ENCODE measurements around the gene DYSF. TPM values are rescaled to one million over a fixed set of nuclear protein-coding genes. Genes with fewer than 3 reads are reported as not detected.
A peak's percentile ranks its signal among the peaks of the same experiment; 100 is the strongest.

Gene DYSF
- total RNA-seq, 4 donors from 2014 or later: 0.93 to 3.2 (median 2.8) TPM

DNA sequence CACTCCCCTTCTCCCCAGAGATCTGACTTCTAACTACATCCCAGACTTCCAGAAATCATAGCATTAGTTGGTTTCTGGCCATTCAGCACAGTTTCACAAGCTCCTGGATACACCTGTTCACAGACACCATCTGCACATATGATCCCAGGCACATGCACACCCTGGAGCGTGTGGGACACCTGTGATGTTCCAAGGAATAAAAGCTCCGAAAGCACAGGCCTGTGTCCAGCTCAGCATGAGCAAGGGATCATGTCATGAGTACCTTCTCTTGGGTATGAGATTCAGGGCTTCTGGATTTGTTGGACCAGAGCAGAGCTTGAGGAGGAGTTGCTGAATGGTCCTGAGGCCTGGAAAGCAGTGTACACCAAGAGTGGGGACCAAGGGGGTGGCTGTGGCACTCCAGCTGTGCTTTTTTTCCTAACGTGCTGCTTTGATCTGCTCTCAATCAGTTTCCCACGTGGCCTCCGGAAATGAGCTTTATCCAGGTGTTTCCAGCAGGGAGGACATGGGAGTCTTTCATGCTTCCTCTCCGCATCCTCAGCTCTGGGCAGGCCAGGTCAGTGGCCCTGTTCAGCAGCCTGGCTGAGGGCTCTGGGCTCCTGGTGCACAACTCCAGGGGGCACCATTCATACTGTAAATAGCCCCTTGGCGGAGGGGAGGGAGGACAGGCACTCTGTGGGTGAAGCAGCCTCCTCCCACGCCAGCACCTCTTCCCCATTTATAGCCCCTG lies 1.8 kb downstream of the DYSF start:
- 71 to 80% methylated on average over 8 of the region's 8 CpGs for WGBS, 2 donors
- TF ChIP-seq, protein P1, sequence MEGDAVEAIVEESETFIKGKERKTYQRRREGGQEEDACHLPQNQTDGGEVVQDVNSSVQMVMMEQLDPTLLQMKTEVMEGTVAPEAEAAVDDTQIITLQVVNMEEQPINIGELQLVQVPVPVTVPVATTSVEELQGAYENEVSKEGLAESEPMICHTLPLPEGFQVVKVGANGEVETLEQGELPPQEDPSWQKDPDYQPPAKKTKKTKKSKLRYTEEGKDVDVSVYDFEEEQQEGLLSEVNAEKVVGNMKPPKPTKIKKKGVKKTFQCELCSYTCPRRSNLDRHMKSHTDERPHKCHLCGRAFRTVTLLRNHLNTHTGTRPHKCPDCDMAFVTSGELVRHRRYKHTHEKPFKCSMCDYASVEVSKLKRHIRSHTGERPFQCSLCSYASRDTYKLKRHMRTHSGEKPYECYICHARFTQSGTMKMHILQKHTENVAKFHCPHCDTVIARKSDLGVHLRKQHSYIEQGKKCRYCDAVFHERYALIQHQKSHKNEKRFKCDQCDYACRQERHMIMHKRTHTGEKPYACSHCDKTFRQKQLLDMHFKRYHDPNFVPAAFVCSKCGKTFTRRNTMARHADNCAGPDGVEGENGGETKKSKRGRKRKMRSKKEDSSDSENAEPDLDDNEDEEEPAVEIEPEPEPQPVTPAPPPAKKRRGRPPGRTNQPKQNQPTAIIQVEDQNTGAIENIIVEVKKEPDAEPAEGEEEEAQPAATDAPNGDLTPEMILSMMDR (IDR thresholded peaks at IDR 0.05): no peak
- no peak for TF ChIP-seq POLR2A (IDR thresholded peaks at IDR 0.05)
- no peak overlapping the region for H3K4me3 ChIP-seq (ENCODE audit: low read depth, poor library complexity, severe bottlenecking)

DNA sequence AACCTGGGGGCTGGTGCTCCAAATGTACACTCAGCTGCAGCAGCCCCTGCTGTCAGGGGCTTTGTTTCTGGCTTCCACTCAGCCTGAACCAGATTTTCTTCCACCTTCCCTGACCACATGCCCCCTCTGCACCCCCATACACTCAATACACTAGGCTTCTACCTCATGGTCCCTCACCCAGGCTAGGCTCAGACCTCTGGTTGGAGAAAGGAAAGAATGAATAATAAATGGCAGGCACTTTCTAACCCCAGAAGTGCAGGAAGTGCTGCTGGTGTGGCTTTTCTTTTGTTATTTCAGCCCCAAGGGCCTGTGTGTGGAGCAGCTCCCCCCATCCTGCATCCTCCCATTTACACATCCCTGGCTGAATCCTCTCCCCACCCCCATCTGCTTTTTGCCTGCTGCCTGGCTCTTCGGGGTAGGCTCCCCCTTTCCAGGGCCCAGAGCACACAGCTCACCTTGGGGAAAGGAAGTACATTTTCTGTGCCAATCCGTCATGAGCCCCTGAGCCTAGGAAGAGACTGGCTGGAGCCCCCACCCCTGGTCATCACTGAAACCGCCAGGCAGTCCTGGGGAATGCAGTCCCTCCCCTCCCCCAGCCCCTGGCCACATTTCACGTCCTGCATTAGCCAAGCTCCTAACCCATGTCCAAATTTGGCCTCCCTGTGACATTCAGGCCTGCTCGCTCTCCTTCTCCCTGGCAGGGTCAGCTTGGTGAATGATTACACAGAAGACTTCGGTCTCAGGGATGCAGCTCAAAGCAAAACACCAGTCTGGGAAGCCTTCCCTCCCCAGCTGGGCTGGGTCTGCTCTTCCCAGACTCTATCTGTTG lies 2.6 kb downstream of the DYSF start:
- H3K4me3 ChIP-seq (ENCODE audit: low read depth, poor library complexity, severe bottlenecking): no peak overlapping the region
- intact Hi-C loops (cut with DNase I; ENCODE audit: low total_unique reads): no loop called here
- 66 to 68% methylated on average over 6 of the region's 6 CpGs for WGBS, 2 donors
- peak in 1 of 2 donors; percentile 76 for DNase-seq (ENCODE audit: low spot score in 2 of 2)
- TF ChIP-seq POLR2A (IDR thresholded peaks at IDR 0.05): no peak
- TF ChIP-seq, protein P1 (IDR thresholded peaks at IDR 0.05): no peak

More for the DNA sequence above, 1.8 kb downstream of the DYSF start:
- DNase-seq (ENCODE audit: low spot score in 2 of 2): peak in 1 of 2 donors; percentile 84
- intact Hi-C loops (cut with DNase I; ENCODE audit: low total_unique reads): no loop called here

- TF ChIP-seq POLR2A (IDR thresholded peaks at IDR 0.05): no peak
- DNase-seq (ENCODE audit: low spot score in 2 of 2): peak in 1 of 2 donors; percentile 54
- intact Hi-C loops (cut with DNase I; ENCODE audit: low total_unique reads): no loop called here
- H3K4me3 ChIP-seq (ENCODE audit: low read depth, poor library complexity, severe bottlenecking): no peak overlapping the region
- WGBS, 2 donors: 75 to 79% methylated on average over 1 of the region's 1 CpG
Observed at GRCh38 chr2:71456617-71457016, 3.3 kb downstream of the DYSF start.

DNA sequence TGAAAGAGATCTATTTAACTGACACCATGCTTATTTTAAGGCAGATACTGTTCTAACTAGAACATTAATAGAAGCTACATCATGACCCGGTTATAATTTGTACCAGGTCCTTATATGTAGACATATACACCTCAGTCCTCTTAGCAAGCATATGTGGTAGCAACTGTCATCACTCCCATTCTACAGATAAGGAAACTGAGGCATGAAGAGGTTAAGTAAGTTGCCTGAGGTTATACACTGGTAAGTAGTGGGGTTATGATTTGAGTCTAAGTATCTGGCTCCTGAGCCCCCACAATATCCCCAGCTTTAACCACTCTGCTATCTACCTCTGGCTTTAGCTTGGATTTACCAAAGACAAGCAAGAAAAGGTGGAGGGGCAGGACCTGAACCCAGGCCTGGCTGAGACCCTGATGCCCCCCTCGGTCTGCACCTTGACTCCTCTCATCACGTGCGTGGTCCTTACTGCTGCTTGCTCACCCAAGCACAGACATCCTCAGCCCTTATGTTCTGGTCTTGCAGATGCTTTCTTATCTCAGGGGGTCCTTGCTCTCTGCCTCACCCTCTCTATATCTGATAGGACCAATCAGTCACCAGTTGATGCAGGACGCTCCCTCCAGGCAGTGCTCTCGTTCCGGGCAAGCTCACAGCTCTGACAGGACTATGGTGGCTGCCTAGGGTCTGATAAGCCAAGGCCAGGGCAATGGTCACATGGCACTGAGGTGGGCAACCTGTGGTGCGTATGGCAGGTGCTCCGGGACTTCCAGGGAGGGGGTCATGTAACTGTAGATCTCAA lies 4.0 kb downstream of the DYSF start:
- TF ChIP-seq, protein P1 (IDR thresholded peaks at IDR 0.05): no peak
- TF ChIP-seq POLR2A (IDR thresholded peaks at IDR 0.05): no peak
- 97 to 98% methylated on average over 9 of the region's 9 CpGs for WGBS, 2 donors
- peak in 1 of 2 donors; percentile 82 for DNase-seq (ENCODE audit: low spot score in 2 of 2)
- intact Hi-C loops (cut with DNase I; ENCODE audit: low total_unique reads): no loop called here
- no peak overlapping the region for H3K4me3 ChIP-seq (ENCODE audit: low read depth, poor library complexity, severe bottlenecking)

DNA sequence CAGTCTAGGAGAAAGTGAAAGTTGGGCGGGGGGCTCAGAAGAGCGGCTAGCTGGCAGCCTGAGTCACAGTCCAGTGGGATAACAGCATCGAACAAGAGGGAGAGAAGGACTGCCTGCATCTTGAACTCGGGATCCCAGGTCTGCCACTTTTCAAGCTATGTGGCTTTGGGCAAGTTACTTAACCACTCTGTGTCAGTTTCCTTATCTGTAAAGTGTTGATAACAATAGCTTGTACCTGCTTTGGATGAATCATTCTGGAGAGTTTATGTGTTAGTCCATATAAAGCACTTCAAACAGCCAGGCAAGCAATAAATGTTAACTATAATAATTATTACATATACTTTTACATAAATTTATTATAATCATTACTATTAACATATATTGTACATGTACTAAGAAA lies 4.6 kb downstream of the DYSF start:
- intact Hi-C loops (cut with DNase I; ENCODE audit: low total_unique reads): no loop called here
- 90 to 91% methylated on average over 4 of the region's 4 CpGs for WGBS, 2 donors
- no peak for DNase-seq (ENCODE audit: low spot score in 2 of 2)
- no peak for TF ChIP-seq POLR2A (IDR thresholded peaks at IDR 0.05)
- TF ChIP-seq, protein P1 (IDR thresholded peaks at IDR 0.05): no peak
- H3K4me3 ChIP-seq (ENCODE audit: low read depth, poor library complexity, severe bottlenecking): no peak overlapping the region

Data from lower leg skin (tissue), 4 donors.